ENCODE data around the gene KCTD13.

DNA sequence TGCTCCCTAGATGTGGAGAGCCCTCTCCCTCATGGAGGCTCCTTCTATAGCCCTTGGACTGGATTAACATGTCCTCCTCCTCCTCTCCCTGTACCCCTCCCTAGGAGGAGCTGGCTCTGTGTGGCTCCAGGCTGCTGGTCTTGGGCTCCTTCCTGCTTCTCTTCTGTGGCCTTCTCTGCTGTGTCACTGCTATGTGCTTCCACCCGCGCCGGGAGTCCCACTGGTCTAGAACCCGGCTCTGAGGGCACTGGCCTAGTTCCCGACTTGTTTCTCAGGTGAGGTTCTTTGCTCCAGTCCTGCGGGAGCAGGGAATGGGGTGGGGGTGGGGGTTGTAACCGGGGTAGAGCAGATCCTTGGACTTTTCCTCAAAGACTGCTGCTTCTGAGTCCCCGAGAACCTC is 45.3 kb upstream of the KCTD13 start:
- TF ChIP-seq POLR2A (IDR thresholded peaks at IDR 0.05; ENCODE audit: low read length) (no peak), GATA1 (IDR thresholded peaks at IDR 0.05; ENCODE audit: low read depth, low read length) (no peak)
